IMR-90 (cell line): ENCODE data around the gene FLT4. TPM values are rescaled to one million over a fixed set of nuclear protein-coding genes. Genes with fewer than 3 reads are reported as not detected.

ENCODE experiments used
- ATAC-seq: fragments of 200-7000 bp; cut with Tn5 transposase; 2 replicates; pipeline ENCODE4 v1.9.1; 2020; ENCODE audit warnings: low read depth, mild to moderate bottlenecking, moderate library complexity
- BruUV-seq: library from RNA; stranded (reverse); fragments of 400-500 nt; replicated peaks from 2 replicates; lab custom pipeline; 2021; lab: Mats Ljungman, UMichigan
- CTCF ChIA-PET: fragments of 300-600 bp; formaldehyde crosslinking; extraction: SDS; loops from one replicate; lab custom pipeline; 2021; ENCODE audit warnings: antibody characterized with exemption; lab: Yijun Ruan, JAX
- POLR2A ChIA-PET: fragments of 300-600 bp; sonication (Branson Sonifier 250); formaldehyde crosslinking; loops from one replicate; lab custom pipeline; 2022; ENCODE audit warnings: antibody characterized with exemption; ENCODE audit not compliant: unreplicated experiment; lab: Charles Lee
- DNase-seq: peaks from one replicate; pipeline ENCODE4 v3.0.0; 2013
- H2AFZ ChIP-seq: replicated peaks from 2 replicates; pipeline ENCODE3; 2013; ENCODE audit warnings: low read length, mild to moderate bottlenecking; ENCODE audit not compliant: poor library complexity
- H2AK5ac ChIP-seq: 2 replicates; pipeline ENCODE4 v1.6.1; 2013; ENCODE audit warnings: low read depth, low read length, inconsistent platforms
- H2AK9ac ChIP-seq: replicated peaks from 2 replicates; pipeline ENCODE3; 2013; ENCODE audit warnings: mild to moderate bottlenecking, low read depth, low read length, moderate library complexity; ENCODE audit not compliant: poor library complexity
- H2BK120ac ChIP-seq: 2 replicates; pipeline ENCODE4 v1.6.1; 2013; ENCODE audit warnings: low read depth, low read length, inconsistent platforms
- H2BK15ac ChIP-seq: 3 replicates; pipeline ENCODE4 v1.6.1; 2013; ENCODE audit warnings: low read depth, low read length, inconsistent platforms
- H2BK20ac ChIP-seq: 2 replicates; pipeline ENCODE4 v1.6.1; 2013; ENCODE audit warnings: low read depth, mild to moderate bottlenecking, inconsistent platforms, low read length, moderate library complexity
- H2BK5ac ChIP-seq: 2 replicates; pipeline ENCODE4 v1.6.1; 2013; ENCODE audit warnings: mild to moderate bottlenecking, low read depth, low read length, inconsistent platforms; ENCODE audit not compliant: poor library complexity, severe bottlenecking
- H3K14ac ChIP-seq: replicated peaks from 2 replicates; pipeline ENCODE4 v1.6.1; 2013; ENCODE audit warnings: low read depth, low read length, inconsistent platforms
- H3K18ac ChIP-seq: 2 replicates; pipeline ENCODE4 v1.6.1; 2013; ENCODE audit warnings: low read depth, low read length, control low read depth
- H3K23ac ChIP-seq: 2 replicates; pipeline ENCODE4 v1.6.1; 2013; ENCODE audit warnings: low read depth, low read length, inconsistent platforms
- H3K27ac ChIP-seq: 2 replicates; pipeline ENCODE4 v1.5.1; 2013; ENCODE audit warnings: mild to moderate bottlenecking, control low read depth, low read length; ENCODE audit not compliant: insufficient read depth
- H3K27me3 ChIP-seq: 2 replicates; pipeline ENCODE4 v1.6.1; 2013; ENCODE audit warnings: low read length; ENCODE audit not compliant: control insufficient read depth, insufficient read depth
- H3K36me3 ChIP-seq: 2 replicates; pipeline ENCODE4 v1.6.1; 2013; ENCODE audit warnings: low read length, mixed read lengths; ENCODE audit not compliant: control insufficient read depth, insufficient read depth
- H3K4ac ChIP-seq: 2 replicates; pipeline ENCODE4 v1.6.1; 2013; ENCODE audit warnings: low read depth, low read length, inconsistent platforms
- H3K4me1 ChIP-seq: 2 replicates; pipeline ENCODE4 v1.6.1; 2013; ENCODE audit warnings: low read length, mixed read lengths; ENCODE audit not compliant: control insufficient read depth, insufficient read depth
- H3K4me2 ChIP-seq: 2 replicates; pipeline ENCODE4 v1.6.1; 2013; ENCODE audit warnings: low read depth, mild to moderate bottlenecking, control low read depth, low read length, moderate library complexity
- H3K4me3 ChIP-seq: 2 replicates; pipeline ENCODE4 v1.5.1; 2013; ENCODE audit warnings: low read depth, mild to moderate bottlenecking, control low read depth, low read length, moderate library complexity; ENCODE audit not compliant: insufficient read depth
- H3K56ac ChIP-seq: 2 replicates; pipeline ENCODE4 v1.6.1; 2013; ENCODE audit warnings: low read length, inconsistent platforms; ENCODE audit not compliant: insufficient read depth; ENCODE audit errors: extremely low read depth
- H3K79me1 ChIP-seq, 2 experiments: 2 replicates each; pipeline ENCODE4 v1.6.1; 2013; ENCODE audit warnings: low read length in 2 of 2, inconsistent platforms in 1 of 2, low read depth in 1 of 2
- H3K9ac ChIP-seq: 2 replicates; pipeline ENCODE4 v1.6.1; 2013; ENCODE audit warnings: low read depth, low read length, control low read depth
- H3K9me1 ChIP-seq: 2 replicates; pipeline ENCODE4 v1.6.1; 2013; ENCODE audit warnings: low read length, inconsistent platforms; ENCODE audit not compliant: insufficient read depth
- H3K9me3 ChIP-seq: 2 replicates; pipeline ENCODE4 v1.6.1; 2013; ENCODE audit warnings: low read length; ENCODE audit not compliant: control insufficient read depth, insufficient read depth
- H4K20me1 ChIP-seq: 2 replicates; pipeline ENCODE4 v1.6.1; 2013; ENCODE audit warnings: low read length, inconsistent platforms; ENCODE audit not compliant: insufficient read depth
- H4K5ac ChIP-seq: 2 replicates; pipeline ENCODE4 v1.6.1; 2013; ENCODE audit warnings: mild to moderate bottlenecking, low read depth, low read length, control low read depth
- H4K8ac ChIP-seq, 2 experiments: 2 replicates each; pipeline ENCODE4 v1.6.1; 2013; ENCODE audit warnings: low read depth in 2 of 2, low read length in 2 of 2, control low read depth in 1 of 2, inconsistent platforms in 1 of 2
- H4K91ac ChIP-seq: 2 replicates; pipeline ENCODE4 v1.6.1; 2013; ENCODE audit warnings: low read depth, low read length, inconsistent platforms; ENCODE audit not compliant: insufficient read depth
- BHLHE40 ChIP-seq: fragments of 150-350 bp; IDR thresholded peaks from 2 replicates; pipeline ENCODE4 v1.6.1; 2016; ENCODE audit warnings: mild to moderate bottlenecking, low read depth, low read length
- CHD1 ChIP-seq: IDR thresholded peaks from 2 replicates; pipeline ENCODE4 v1.6.1; 2012; ENCODE audit warnings: low read depth, low read length, improper control_type of control experiment
- ELK1 ChIP-seq: fragments of 150-350 bp; IDR thresholded peaks from 2 replicates; pipeline ENCODE4 v1.6.1; 2016; ENCODE audit warnings: low read depth, mild to moderate bottlenecking, low read length, moderate library complexity, borderline replicate concordance
- MAFK ChIP-seq: IDR thresholded peaks from 2 replicates; pipeline ENCODE4 v1.6.1; 2012; ENCODE audit warnings: low read depth, low read length, improper control_type of control experiment
- NFE2L2 ChIP-seq: fragments of 150-350 bp; IDR thresholded peaks from 2 replicates; pipeline ENCODE4 v1.6.1; 2016; ENCODE audit warnings: low read depth, mild to moderate bottlenecking, low read length
- POLR2A ChIP-seq: IDR thresholded peaks from 2 replicates; pipeline ENCODE4 v1.6.1; 2012; ENCODE audit warnings: mild to moderate bottlenecking, low read depth, low read length
- RCOR1 ChIP-seq: IDR thresholded peaks from 2 replicates; pipeline ENCODE4 v1.6.1; 2012; ENCODE audit warnings: mild to moderate bottlenecking, low read length, improper control_type of control experiment; ENCODE audit not compliant: insufficient replicate concordance
- WGBS, 2 experiments: methylation state at CpG; one replicate each; pipeline versions ENCODE4 v1.1.5 to v1.1.7; 2013; ENCODE audit warnings: missing lambda C conversion rate in 2 of 2; ENCODE audit not compliant: insufficient read length in 1 of 2; ENCODE audit errors: extremely low coverage in 2 of 2; 5-methylcytosine and 5-hydroxymethylcytosine counted together
- dilution Hi-C: fragments of 300-500 bp; cut with HindIII; formaldehyde crosslinking; loops from one replicate; pipeline ENCODE4 v1.14.3; 2018; ENCODE audit warnings: low sequenced_read_pairs; ENCODE audit not compliant: unreplicated experiment
- in situ Hi-C: fragments of 300-500 bp; cut with MboI; formaldehyde crosslinking; loops from 3 replicates; pipeline ENCODE4 v1.14.3; 2019; ENCODE audit warnings: low sequenced_read_pairs, inconsistent platforms, mixed read lengths
- intact Hi-C: fragments of 100-400 bp; cut with micrococcal nuclease; formaldehyde crosslinking; loops from 2 replicates; pipeline ENCODE4 v1.10.0; 2022
- polyA plus RNA-seq, 3 experiments: library from polyadenylated mRNA; depleted of rRNA; stranded (reverse); fragments of >200 nt; gene quantifications; 2 replicates each; pipeline ENCODE4 v1.2.3, GENCODE V29; 2012; ENCODE audit warnings: low replicate concordance in 1 of 3
- total RNA-seq: library from RNA; depleted of rRNA; stranded (reverse); fragments of >200 nt; gene quantifications from 2 replicates; pipeline ENCODE4 v1.2.3, GENCODE V29; 2012
- TF ChIP-seq, protein P1 (sequence below): conservative IDR thresholded peaks from 2 replicates; pipeline ENCODE4 v1.5.1; 2012; ENCODE audit warnings: mild to moderate bottlenecking, low read depth, low read length, improper control_type of control experiment

FLT4 gene
- total and polyA plus RNA-seq, 2 of the 4 experiments (the other 2 are of a cell fraction), result under 0.01 to 0.07 TPM

DNA sequence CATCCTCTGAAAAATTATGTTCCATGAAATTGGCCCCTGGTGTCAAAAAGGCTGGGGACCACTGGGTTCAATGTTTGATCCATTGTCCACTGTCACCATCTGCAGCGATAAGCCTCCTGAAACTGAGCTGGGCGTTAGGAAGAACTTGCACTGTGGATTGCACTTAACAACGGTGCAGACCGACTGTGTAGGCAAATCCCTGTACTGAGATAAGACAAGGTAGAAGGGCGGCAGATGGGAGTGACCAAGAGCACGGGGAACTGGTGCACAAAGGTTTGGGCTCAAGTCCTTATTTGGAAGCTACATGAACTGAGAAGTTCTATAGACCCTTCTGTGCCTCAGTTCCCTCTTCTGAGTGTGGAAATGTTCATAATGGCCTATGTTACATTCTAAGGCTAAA is 41.6 kb upstream of the FLT4 start:
- POLR2A ChIA-PET, result no interaction called here
- in situ Hi-C loops, result no loop called here

More for the DNA sequence above, 41.6 kb upstream of the FLT4 start:
- no peak overlapping the region for H4K91ac ChIP-seq
- H2BK15ac ChIP-seq, result no peak overlapping the region
- no peak overlapping the region for H3K9ac ChIP-seq
- H3K36me3 ChIP-seq, result no peaks in the 10 kb centered on the region
- 40% methylated on average over 6 of the region's 6 CpGs; no CpG with 5 or more reads in 1 of the 2 experiments for WGBS, 2 experiments
- intact Hi-C loops (no loop called here), dilution Hi-C loops (no loop called here)
- H3K27me3 ChIP-seq, result peaks cover 6% of the 10 kb centered on the region
- H2BK5ac ChIP-seq, result no peak overlapping the region
- CTCF ChIA-PET, result no interaction called here
- no peak overlapping the region for H2BK20ac ChIP-seq
- no TSS peak for BruUV-seq
- TF ChIP-seq ELK1, result no peak
- no peak for TF ChIP-seq MAFK
- TF ChIP-seq NFE2L2, result no peak
- TF ChIP-seq BHLHE40, result no peak
- TF ChIP-seq CHD1, result no peak
- TF ChIP-seq RCOR1, result no peak
- no peak for TF ChIP-seq POLR2A
- TF ChIP-seq, protein P1, sequence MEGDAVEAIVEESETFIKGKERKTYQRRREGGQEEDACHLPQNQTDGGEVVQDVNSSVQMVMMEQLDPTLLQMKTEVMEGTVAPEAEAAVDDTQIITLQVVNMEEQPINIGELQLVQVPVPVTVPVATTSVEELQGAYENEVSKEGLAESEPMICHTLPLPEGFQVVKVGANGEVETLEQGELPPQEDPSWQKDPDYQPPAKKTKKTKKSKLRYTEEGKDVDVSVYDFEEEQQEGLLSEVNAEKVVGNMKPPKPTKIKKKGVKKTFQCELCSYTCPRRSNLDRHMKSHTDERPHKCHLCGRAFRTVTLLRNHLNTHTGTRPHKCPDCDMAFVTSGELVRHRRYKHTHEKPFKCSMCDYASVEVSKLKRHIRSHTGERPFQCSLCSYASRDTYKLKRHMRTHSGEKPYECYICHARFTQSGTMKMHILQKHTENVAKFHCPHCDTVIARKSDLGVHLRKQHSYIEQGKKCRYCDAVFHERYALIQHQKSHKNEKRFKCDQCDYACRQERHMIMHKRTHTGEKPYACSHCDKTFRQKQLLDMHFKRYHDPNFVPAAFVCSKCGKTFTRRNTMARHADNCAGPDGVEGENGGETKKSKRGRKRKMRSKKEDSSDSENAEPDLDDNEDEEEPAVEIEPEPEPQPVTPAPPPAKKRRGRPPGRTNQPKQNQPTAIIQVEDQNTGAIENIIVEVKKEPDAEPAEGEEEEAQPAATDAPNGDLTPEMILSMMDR, result no peak
- no peak overlapping the region for H3K4me3 ChIP-seq
- no peaks in the 10 kb centered on the region for H3K4me1 ChIP-seq
- H3K27ac ChIP-seq, result no peak overlapping the region
- no peaks in the 10 kb centered on the region for H3K79me1 ChIP-seq
- H3K4ac ChIP-seq, result no peak overlapping the region
- no peak for DNase-seq
- no peak overlapping the region for H2AFZ ChIP-seq
- no peak overlapping the region for H3K18ac ChIP-seq
- no peak overlapping the region for H2AK9ac ChIP-seq
- H4K8ac ChIP-seq, result no peak overlapping the region
- no peak for ATAC-seq
- H3K9me1 ChIP-seq, result no peaks in the 10 kb centered on the region
- H2BK120ac ChIP-seq, result no peak overlapping the region
- H4K20me1 ChIP-seq, result no peaks in the 10 kb centered on the region
- H3K23ac ChIP-seq, result no peak overlapping the region
- H3K56ac ChIP-seq, result no peak overlapping the region
- no peak overlapping the region for H4K5ac ChIP-seq
- no peaks in the 10 kb centered on the region for H3K9me3 ChIP-seq
- no peak overlapping the region for H3K4me2 ChIP-seq
- no peak overlapping the region for H3K14ac ChIP-seq
- H2AK5ac ChIP-seq, result no peak overlapping the region
